ENCODE measurements around the gene ABR.
A peak's percentile ranks its signal among the peaks of the same experiment; 100 is the strongest.

Gene ABR

GRCh38 chr17:987931-988330 is 191.8 kb downstream of the ABR start:
- H3K36me3 ChIP-seq (ENCODE audit: control insufficient read depth, insufficient read depth, low read length) = no peaks in the 10 kb centered on the region
- no peak overlapping the region for H3K4me3 ChIP-seq (ENCODE audit: low read depth, low read length)
- H2AFZ ChIP-seq = no peak overlapping the region
- no peak overlapping the region for H3K27ac ChIP-seq
- no peaks in the 10 kb centered on the region for H3K27me3 ChIP-seq (ENCODE audit: control insufficient read depth, insufficient read depth, low read length)
- no peaks in the 10 kb centered on the region for H3K4me1 ChIP-seq
- no peak for TF ChIP-seq CTCF (IDR thresholded peaks at IDR 0.05)
- no peak overlapping the region for H3K4me2 ChIP-seq (ENCODE audit: low read length)
- H3K9ac ChIP-seq = no peak overlapping the region
- H3K9me3 ChIP-seq (ENCODE audit: control insufficient read depth, low read length) = no peaks in the 10 kb centered on the region
- H3K79me2 ChIP-seq = no peaks in the 10 kb centered on the region

- no peaks in the 10 kb centered on the region for H3K27me3 ChIP-seq (ENCODE audit: control insufficient read depth, insufficient read depth, low read length)
- H3K4me2 ChIP-seq (ENCODE audit: low read length) = no peak overlapping the region
- H3K36me3 ChIP-seq (ENCODE audit: control insufficient read depth, insufficient read depth, low read length) = no peaks in the 10 kb centered on the region
- H3K9me3 ChIP-seq (ENCODE audit: control insufficient read depth, low read length) = no peaks in the 10 kb centered on the region
- no peaks in the 10 kb centered on the region for H3K4me1 ChIP-seq
- H3K4me3 ChIP-seq (ENCODE audit: low read depth, low read length) = no peak overlapping the region
- no peak overlapping the region for H2AFZ ChIP-seq
- no peaks in the 10 kb centered on the region for H3K79me2 ChIP-seq
- TF ChIP-seq CTCF (IDR thresholded peaks at IDR 0.05) = no peak
- no peak overlapping the region for H3K9ac ChIP-seq
- no peak overlapping the region for H3K27ac ChIP-seq
Observed at GRCh38 chr17:986322-986929, 193.4 kb downstream of the ABR start.

GRCh38 chr17:983921-984320 is 195.9 kb downstream of the ABR start:
- no peaks in the 10 kb centered on the region for H3K27me3 ChIP-seq (ENCODE audit: control insufficient read depth, insufficient read depth, low read length)
- H3K9ac ChIP-seq = no peak overlapping the region
- no peak overlapping the region for H2AFZ ChIP-seq
- no peak overlapping the region for H3K27ac ChIP-seq
- no peaks in the 10 kb centered on the region for H3K4me1 ChIP-seq
- no peaks in the 10 kb centered on the region for H3K36me3 ChIP-seq (ENCODE audit: control insufficient read depth, insufficient read depth, low read length)
- H3K4me2 ChIP-seq (ENCODE audit: low read length) = no peak overlapping the region
- no peaks in the 10 kb centered on the region for H3K9me3 ChIP-seq (ENCODE audit: control insufficient read depth, low read length)
- H3K4me3 ChIP-seq (ENCODE audit: low read depth, low read length) = no peak overlapping the region
- TF ChIP-seq CTCF (IDR thresholded peaks at IDR 0.05) = no peak
- H3K79me2 ChIP-seq = no peaks in the 10 kb centered on the region

GRCh38 chr17:981292-981658 is 198.5 kb downstream of the ABR start:
- no peak overlapping the region for H3K4me2 ChIP-seq (ENCODE audit: low read length)
- H3K4me3 ChIP-seq (ENCODE audit: low read depth, low read length) = no peak overlapping the region
- H3K36me3 ChIP-seq (ENCODE audit: control insufficient read depth, insufficient read depth, low read length) = no peaks in the 10 kb centered on the region
- no peak for TF ChIP-seq CTCF (IDR thresholded peaks at IDR 0.05)
- H3K79me2 ChIP-seq = no peaks in the 10 kb centered on the region
- no peak overlapping the region for H3K9ac ChIP-seq
- H3K9me3 ChIP-seq (ENCODE audit: control insufficient read depth, low read length) = no peaks in the 10 kb centered on the region
- H3K4me1 ChIP-seq = no peaks in the 10 kb centered on the region
- peak overlapping the region; percentile 82 for H2AFZ ChIP-seq
- no peak overlapping the region for H3K27ac ChIP-seq
- no peaks in the 10 kb centered on the region for H3K27me3 ChIP-seq (ENCODE audit: control insufficient read depth, insufficient read depth, low read length)

Measured in parathyroid adenoma (tissue), 2 donors.